K562 (cell line): ENCODE results near the gene PSMD8. TPM values are rescaled to one million over a fixed set of nuclear protein-coding genes. Genes with fewer than 3 reads are reported as not detected.

ENCODE experiments used
- GATAD2A ChIP-seq: fragments of 450-650 bp; IDR thresholded peaks from 2 replicates; pipeline ENCODE4 v1.6.1; 2017
- MIER1 ChIP-seq: fragments of 450-650 bp; IDR thresholded peaks from 2 replicates; pipeline ENCODE4 v1.6.1; 2016; ENCODE audit warnings: antibody characterized with exemption, mild to moderate bottlenecking, low read depth
- MTF1 ChIP-seq: fragments of 250-450 bp; sonication (Bioruptor Pico); IDR thresholded peaks from 2 replicates; pipeline ENCODE4 v1.9.0; 2021; ENCODE audit warnings: moderate library complexity, mild to moderate bottlenecking, inconsistent platforms, borderline replicate concordance
- PRDM10 ChIP-seq: fragments of 450-650 bp; IDR thresholded peaks from 2 replicates; pipeline ENCODE4 v1.6.1; 2018; ENCODE audit not compliant: partially characterized antibody
- RHOXF2B ChIP-seq: fragments of 250-450 bp; sonication (Bioruptor Pico); conservative IDR thresholded peaks from 2 replicates; pipeline ENCODE4 v1.5.1; 2021
- RREB1 ChIP-seq: fragments of 250-450 bp; sonication (Bioruptor Pico); IDR thresholded peaks from 2 replicates; pipeline ENCODE4 v1.4.0; 2020
- SMC3 ChIP-seq: conservative IDR thresholded peaks from 2 replicates; pipeline ENCODE4 v1.6.1; 2011; ENCODE audit warnings: low read depth, low read length, improper control_type of control experiment; ENCODE audit not compliant: insufficient read depth
- THRA ChIP-seq: fragments of 450-650 bp; IDR thresholded peaks from 2 replicates; pipeline ENCODE4 v1.6.1; 2017; ENCODE audit warnings: mild to moderate bottlenecking, moderate library complexity
- ZBTB12 ChIP-seq: fragments of 250-450 bp; sonication (Bioruptor Pico); IDR thresholded peaks from 2 replicates; pipeline ENCODE4 v1.4.0; 2020
- ZEB2 ChIP-seq: fragments of 450-650 bp; IDR thresholded peaks from 2 replicates; pipeline ENCODE4 v1.6.1; 2016
- ZNF165 ChIP-seq: fragments of 250-450 bp; sonication (Bioruptor Pico); IDR thresholded peaks from 2 replicates; pipeline ENCODE4 v1.4.0; 2020; ENCODE audit warnings: borderline replicate concordance
- ZNF764 ChIP-seq: fragments of 250-450 bp; sonication (Bioruptor Pico); IDR thresholded peaks from 2 replicates; pipeline ENCODE4 v1.4.0; 2020; ENCODE audit warnings: low read depth, mild to moderate bottlenecking, moderate library complexity
- ZNF830 ChIP-seq: fragments of 250-450 bp; sonication (Bioruptor Pico); IDR thresholded peaks from 2 replicates; pipeline ENCODE4 v1.5.0; 2021; ENCODE audit warnings: mild to moderate bottlenecking
- polyA plus RNA-seq, 8 experiments: library from polyadenylated mRNA; depleted of rRNA in 4 of 8; stranded (reverse) in 5 of 8; unstranded in 3 of 8; fragments of >200 nt; fragmentation: Nextera tagmentation in 2 of 8; fragmentation: Illumina TruSeq in 1 of 8; extraction: Ambion mirVana in 2 of 8; extraction: Trizol in 1 of 8; gene quantifications; 2 replicates each; pipeline versions ENCODE4 v1.2.1 to v1.2.3, GENCODE V29; 2011 to 2014; ENCODE audit warnings: inconsistent platforms in 1 of 8, missing spikeins in 1 of 8
- total RNA-seq, 7 experiments: library from RNA; depleted of rRNA in 6 of 7; stranded (reverse); fragments of >200 nt in 6 of 7; fragmentation: Illumina TruSeq in 2 of 7; extraction: Trizol in 2 of 7; gene quantifications; 2 replicates each; pipeline versions ENCODE4 v1.2.1 to v1.2.3, GENCODE V29; 2011 to 2021; ENCODE audit warnings: low replicate concordance in 1 of 7
- TF ChIP-seq, protein P1 (sequence below): fragments of 150-350 bp; conservative IDR thresholded peaks from 2 replicates; pipeline ENCODE4 v1.6.1; 2014; ENCODE audit warnings: low read length

The PSMD8 gene
- total and polyA plus RNA-seq, 9 of the 15 experiments (the other 6 are each of a cell fraction or from before 2014, with no cell fraction given), result 130 to 583 (median 315) TPM

- TF ChIP-seq, protein P1, sequence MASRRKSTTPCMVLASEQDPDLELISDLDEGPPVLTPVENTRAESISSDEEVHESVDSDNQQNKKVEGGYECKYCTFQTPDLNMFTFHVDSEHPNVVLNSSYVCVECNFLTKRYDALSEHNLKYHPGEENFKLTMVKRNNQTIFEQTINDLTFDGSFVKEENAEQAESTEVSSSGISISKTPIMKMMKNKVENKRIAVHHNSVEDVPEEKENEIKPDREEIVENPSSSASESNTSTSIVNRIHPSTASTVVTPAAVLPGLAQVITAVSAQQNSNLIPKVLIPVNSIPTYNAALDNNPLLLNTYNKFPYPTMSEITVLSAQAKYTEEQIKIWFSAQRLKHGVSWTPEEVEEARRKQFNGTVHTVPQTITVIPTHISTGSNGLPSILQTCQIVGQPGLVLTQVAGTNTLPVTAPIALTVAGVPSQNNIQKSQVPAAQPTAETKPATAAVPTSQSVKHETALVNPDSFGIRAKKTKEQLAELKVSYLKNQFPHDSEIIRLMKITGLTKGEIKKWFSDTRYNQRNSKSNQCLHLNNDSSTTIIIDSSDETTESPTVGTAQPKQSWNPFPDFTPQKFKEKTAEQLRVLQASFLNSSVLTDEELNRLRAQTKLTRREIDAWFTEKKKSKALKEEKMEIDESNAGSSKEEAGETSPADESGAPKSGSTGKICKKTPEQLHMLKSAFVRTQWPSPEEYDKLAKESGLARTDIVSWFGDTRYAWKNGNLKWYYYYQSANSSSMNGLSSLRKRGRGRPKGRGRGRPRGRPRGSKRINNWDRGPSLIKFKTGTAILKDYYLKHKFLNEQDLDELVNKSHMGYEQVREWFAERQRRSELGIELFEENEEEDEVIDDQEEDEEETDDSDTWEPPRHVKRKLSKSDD, result no peak
- TF ChIP-seq MTF1 (CRISPR knock-in tag) (no peak), MIER1 (no peak), SMC3 (no peak), THRA (no peak), ZEB2 (no peak), PRDM10 (peak; percentile 38), ZNF830 (CRISPR knock-in tag) (no peak), GATAD2A (no peak), RREB1 (CRISPR knock-in tag) (no peak), ZBTB12 (CRISPR knock-in tag) (no peak), ZNF165 (CRISPR knock-in tag) (no peak), RHOXF2B (CRISPR knock-in tag) (no peak), ZNF764 (no peak)
These were observed 50.9 kb downstream of the PSMD8 start (continued) for GRCh38 chr19:38425222-38425809.
